ENCODE measurements around the gene SKI. TPM values are rescaled to one million over a fixed set of nuclear protein-coding genes. Genes with fewer than 3 reads are reported as not detected.

Gene SKI
- total RNA-seq, 1 donor from 2014 or later, result 132 TPM

DNA sequence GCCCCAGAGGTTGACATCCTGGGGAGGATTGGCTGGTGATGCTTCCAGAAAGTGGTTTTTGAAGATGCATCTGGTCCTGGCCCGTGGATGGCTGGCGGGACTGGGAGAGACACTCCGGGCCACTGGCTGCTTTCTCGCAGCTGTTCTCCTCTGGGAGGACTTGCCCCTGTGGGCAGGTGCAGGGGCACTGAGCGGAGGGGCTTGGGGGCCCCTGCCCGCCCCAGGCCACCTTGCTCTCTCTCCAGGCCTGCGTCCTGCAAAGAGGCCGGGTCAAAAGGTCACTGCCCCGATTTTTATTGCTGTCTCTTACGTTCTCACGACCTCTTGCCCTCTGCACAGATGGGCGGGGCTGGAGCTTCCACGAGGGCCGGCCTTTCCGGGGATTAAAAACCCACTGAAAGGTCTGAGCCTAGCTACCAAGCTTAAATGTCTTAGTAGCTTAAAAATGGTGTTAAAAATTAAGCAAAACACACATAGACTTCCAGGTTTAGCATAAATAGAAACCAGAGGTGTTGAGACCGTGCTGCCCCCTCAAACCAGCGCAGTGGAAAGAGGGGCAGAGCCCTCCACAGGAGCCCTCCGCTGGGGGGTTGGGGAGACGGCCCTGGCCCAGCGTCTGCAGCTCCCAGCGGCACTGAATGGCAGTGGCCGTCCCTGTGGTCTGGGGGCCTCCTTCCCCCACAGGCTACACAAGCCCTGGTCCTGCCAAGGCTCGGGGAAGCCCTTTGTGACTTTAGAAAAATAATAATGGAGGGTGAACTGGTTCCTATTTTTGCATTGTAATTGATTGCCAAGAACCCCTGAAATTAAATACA lies 43.9 kb downstream of the SKI start:
- H3K4me3 Mint-ChIP-seq (ENCODE audit: unreplicated experiment), result no peak overlapping the region
- peaks cover 69% of the 10 kb centered on the region for H3K4me1 Mint-ChIP-seq (ENCODE audit: unreplicated experiment)

DNA sequence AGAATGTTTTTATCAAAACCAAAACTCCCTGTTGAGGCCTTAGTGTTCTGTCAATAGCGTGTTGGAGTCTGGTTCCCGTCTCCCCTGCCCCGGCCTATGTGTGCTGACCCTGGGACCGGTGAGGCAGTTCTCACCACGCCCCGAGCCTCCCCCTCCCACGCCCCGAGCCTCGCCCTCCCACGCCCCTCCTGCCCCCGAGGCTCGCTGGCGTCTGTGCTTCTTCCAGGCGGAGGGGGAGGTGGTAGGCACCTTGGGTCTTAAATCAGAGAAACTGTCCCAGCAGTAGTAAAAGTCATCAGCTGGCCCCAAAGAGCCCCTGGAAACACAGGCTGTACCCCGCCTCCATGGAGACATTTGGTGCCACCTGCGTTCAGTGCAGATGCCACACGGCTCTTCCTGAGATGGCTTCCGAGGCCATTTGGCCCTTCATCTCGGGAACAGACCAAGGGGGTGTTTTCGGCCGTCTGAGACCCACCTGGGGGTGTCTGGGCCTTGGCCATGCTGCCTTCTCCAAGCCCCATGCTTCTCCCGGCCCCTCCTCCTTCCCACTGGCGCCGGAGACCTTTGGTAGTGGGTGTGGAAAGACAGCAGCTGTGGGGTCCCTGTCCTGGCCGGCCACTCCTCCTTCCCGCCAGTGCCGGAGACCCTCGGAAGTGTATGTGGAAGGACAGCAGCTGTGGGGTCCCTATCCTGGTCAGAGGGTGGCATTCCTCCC lies 44.7 kb downstream of the SKI start:
- DNase-seq (ENCODE audit: extremely low spot score, unreplicated experiment), result no peak
- Mint-ChIP-seq H3K36me3 (ENCODE audit: unreplicated experiment) (peaks cover 1% of the 10 kb centered on the region), H3K9me3 (ENCODE audit: unreplicated experiment) (no peaks in the 10 kb centered on the region)

More for the DNA sequence above, 43.9 kb downstream of the SKI start:
- H3K36me3 Mint-ChIP-seq (ENCODE audit: unreplicated experiment), result peaks cover 1% of the 10 kb centered on the region
- H3K27me3 Mint-ChIP-seq (ENCODE audit: unreplicated experiment), result no peaks in the 10 kb centered on the region
- H3K27ac Mint-ChIP-seq (ENCODE audit: unreplicated experiment), result peak overlapping the region; percentile 70
- H3K9me3 Mint-ChIP-seq (ENCODE audit: unreplicated experiment), result no peaks in the 10 kb centered on the region
- no peak for DNase-seq (ENCODE audit: extremely low spot score, unreplicated experiment)
- TF ChIP-seq, protein P1, sequence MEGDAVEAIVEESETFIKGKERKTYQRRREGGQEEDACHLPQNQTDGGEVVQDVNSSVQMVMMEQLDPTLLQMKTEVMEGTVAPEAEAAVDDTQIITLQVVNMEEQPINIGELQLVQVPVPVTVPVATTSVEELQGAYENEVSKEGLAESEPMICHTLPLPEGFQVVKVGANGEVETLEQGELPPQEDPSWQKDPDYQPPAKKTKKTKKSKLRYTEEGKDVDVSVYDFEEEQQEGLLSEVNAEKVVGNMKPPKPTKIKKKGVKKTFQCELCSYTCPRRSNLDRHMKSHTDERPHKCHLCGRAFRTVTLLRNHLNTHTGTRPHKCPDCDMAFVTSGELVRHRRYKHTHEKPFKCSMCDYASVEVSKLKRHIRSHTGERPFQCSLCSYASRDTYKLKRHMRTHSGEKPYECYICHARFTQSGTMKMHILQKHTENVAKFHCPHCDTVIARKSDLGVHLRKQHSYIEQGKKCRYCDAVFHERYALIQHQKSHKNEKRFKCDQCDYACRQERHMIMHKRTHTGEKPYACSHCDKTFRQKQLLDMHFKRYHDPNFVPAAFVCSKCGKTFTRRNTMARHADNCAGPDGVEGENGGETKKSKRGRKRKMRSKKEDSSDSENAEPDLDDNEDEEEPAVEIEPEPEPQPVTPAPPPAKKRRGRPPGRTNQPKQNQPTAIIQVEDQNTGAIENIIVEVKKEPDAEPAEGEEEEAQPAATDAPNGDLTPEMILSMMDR (IDR thresholded peaks at IDR 0.05), result no peak

DNA sequence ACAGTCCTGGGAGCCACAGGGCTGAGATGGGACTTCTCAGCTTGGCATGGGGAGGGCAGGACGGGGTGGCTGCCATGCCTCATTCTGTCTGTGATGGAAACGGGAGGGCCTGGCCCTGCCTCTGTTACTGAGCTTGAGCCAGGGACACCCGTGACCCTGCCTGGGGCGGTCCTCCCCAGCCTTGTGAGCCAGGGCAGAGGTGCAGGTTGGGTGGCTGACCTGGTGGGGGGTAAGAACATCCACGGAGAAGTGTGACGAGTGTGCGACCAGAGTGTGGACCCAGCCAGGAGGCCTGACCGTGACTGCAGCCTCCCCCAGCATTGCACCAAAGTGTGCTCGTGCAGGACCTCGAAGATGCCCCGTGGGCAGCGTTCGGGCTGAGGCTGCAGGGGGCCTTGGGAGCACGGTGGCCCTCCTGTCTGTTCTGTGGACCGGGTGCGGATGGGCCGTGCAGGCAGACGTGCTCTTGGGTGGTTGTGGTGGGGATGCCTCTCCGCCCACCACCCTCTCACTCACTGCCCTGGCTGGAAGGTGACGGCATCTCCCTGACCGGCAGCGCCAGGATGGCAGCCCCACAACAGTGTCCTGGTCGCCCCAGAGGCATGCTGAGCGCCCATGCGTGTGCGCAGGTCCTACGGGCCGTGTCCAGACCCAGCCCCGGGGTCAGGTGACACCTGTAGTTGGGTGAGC lies 45.4 kb downstream of the SKI start:
- DNase-seq (ENCODE audit: extremely low spot score, unreplicated experiment), result no peak
- Mint-ChIP-seq H3K36me3 (ENCODE audit: unreplicated experiment) (peaks cover 1% of the 10 kb centered on the region), H3K4me3 (ENCODE audit: unreplicated experiment) (no peak overlapping the region), H3K9me3 (ENCODE audit: unreplicated experiment) (no peaks in the 10 kb centered on the region), H3K4me1 (ENCODE audit: unreplicated experiment) (peaks cover 80% of the 10 kb centered on the region), H3K27ac (ENCODE audit: unreplicated experiment) (peak overlapping the region; percentile 52), H3K27me3 (ENCODE audit: unreplicated experiment) (no peaks in the 10 kb centered on the region)
- TF ChIP-seq, protein P1 (IDR thresholded peaks at IDR 0.05), result no peak

More for the DNA sequence above, 44.7 kb downstream of the SKI start:
- H3K4me1 Mint-ChIP-seq (ENCODE audit: unreplicated experiment), result peaks cover 75% of the 10 kb centered on the region
- H3K27ac Mint-ChIP-seq (ENCODE audit: unreplicated experiment), result peak overlapping the region; percentile 52
- TF ChIP-seq, protein P1 (IDR thresholded peaks at IDR 0.05), result no peak
- H3K4me3 Mint-ChIP-seq (ENCODE audit: unreplicated experiment), result no peak overlapping the region
- no peaks in the 10 kb centered on the region for H3K27me3 Mint-ChIP-seq (ENCODE audit: unreplicated experiment)

DNA sequence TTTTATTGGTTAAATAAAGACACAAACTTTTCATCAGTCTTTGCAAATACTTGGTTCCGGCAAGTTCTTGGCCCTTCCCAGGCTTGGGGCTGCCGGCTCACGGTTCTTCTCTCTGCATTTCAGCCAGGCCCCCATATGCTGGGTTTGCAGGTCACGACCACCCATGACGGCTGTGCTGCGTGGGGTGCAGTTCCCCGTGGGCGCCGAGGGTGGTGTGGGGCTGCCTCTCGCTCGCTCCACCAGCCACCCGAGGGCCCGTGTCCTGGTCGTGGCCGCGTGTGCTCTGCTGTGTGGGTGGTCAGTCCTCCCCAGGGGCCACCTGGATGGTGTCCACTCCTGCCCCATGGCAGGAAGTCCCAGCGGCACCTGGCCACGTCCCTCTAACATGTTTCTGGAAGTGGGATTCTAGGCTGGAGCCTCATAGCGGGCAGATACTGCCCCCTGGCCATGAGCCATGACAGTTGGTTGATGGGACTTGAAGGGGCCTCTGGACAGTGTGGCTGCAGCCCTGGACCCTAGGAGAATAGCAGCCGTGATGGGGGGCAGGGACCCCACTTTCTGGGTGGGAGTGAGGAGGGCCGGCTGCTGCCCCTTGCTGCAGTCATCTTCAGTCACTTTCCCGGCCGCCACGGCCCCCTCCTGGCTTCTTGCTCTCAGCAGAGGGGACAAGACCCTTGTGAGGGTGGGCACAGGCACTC lies 46.3 kb downstream of the SKI start:
- Mint-ChIP-seq H3K36me3 (ENCODE audit: unreplicated experiment) (peaks cover 1% of the 10 kb centered on the region), H3K9me3 (ENCODE audit: unreplicated experiment) (no peaks in the 10 kb centered on the region), H3K27me3 (ENCODE audit: unreplicated experiment) (no peaks in the 10 kb centered on the region), H3K4me1 (ENCODE audit: unreplicated experiment) (peaks cover 83% of the 10 kb centered on the region), H3K4me3 (ENCODE audit: unreplicated experiment) (no peak overlapping the region), H3K27ac (ENCODE audit: unreplicated experiment) (peak overlapping the region; percentile 89)
- TF ChIP-seq, protein P1 (IDR thresholded peaks at IDR 0.05), result no peak
- DNase-seq (ENCODE audit: extremely low spot score, unreplicated experiment), result no peak

Data from osteocyte (in vitro differentiated cells).